HG02943 (cell line): ENCODE data around the gene ATAD3C.
"Not testable (repeated sequence)": the region's sequence is repeated elsewhere in the genome, so short reads cannot be mapped to it uniquely, and the experiment has no call there.

Experiments used
- ATAC-seq: cut with Tn5 transposase; IDR thresholded peaks from one replicate; pipeline ENCODE4 v1.9.1; 2021; ENCODE audit warnings: mild to moderate bottlenecking, low read depth, moderate library complexity; ENCODE audit not compliant: unreplicated experiment

The ATAD3C gene

DNA sequence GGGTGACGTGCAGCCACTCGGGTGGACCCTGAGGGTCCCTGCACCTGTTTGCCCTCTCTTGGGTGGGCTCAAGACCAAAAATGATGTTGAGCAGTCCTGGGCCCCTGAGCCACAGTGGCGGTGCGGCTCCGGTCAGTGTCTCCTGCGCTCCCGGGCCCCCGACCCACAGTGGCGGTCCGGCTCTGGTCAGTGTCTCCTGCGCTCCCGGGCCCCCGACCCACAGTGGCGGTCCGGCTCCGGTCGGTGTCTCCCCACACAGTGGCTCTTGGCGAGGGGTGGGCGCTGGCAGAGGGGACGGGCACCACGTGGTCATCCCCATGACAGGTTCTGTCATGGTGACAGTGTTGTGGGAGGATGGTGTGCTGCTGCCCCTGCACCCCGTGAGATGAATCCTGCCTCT is 44.8 kb downstream of the ATAD3C start:
- not testable (repeated sequence) for ATAC-seq

DNA sequence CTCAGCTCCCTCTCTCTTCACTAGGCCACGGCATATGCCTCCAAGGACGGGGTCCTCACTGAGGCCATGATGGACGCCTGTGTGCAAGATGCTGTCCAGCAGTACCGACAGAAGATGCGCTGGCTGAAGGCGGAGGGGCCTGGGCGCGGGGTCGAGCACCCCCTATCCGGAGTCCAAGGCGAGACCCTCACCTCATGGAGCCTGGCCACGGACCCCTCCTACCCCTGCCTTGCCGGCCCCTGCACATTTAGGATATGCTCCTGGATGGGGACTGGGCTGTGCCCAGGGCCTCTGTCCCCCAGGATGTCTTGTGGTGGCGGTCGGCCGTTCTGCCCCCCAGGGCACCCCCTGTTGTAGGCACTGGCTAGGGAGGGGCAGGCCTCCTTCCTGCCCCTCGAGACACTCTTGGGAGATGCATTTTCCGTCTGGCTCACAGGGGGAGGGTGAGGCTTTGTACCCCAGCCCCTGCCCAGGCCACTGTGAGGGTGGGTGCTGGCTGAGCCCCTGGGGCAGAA is 46.0 kb downstream of the ATAD3C start:
- ATAC-seq = not testable (repeated sequence)

- not testable (repeated sequence) for ATAC-seq
Observed at GRCh38 chr1:1504777-1505365, 55.4 kb downstream of the ATAD3C start.

DNA sequence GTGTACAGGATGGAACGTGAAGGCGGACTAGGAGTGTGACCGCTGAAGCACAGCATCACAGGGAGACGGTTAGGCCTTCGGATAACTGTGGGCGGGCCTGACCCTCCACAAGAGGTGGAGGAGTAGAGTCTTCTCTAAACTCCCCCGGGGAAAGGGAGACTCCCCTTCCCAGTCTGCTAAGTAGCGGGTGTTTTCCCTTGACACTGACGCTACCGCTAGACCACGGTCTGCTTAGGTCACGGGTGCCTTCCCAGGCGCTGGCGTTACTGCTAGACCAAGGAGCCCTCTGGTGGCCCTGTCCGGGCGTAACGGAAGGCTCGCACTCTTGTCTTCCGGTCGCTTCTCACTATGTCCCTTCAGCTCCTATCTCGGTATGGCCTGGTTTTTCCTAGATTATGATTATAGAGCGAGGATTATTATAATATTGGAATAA is 55.9 kb downstream of the ATAD3C start:
- not testable (repeated sequence) for ATAC-seq

GRCh38 chr1:1505801-1506200 is 56.3 kb downstream of the ATAD3C start:
- not testable (repeated sequence) for ATAC-seq

GRCh38 chr1:1507305-1507704 is 57.8 kb downstream of the ATAD3C start:
- ATAC-seq = no peak

- ATAC-seq = not testable (repeated sequence)
Observed at GRCh38 chr1:1508775-1509464, 59.4 kb downstream of the ATAD3C start.

DNA sequence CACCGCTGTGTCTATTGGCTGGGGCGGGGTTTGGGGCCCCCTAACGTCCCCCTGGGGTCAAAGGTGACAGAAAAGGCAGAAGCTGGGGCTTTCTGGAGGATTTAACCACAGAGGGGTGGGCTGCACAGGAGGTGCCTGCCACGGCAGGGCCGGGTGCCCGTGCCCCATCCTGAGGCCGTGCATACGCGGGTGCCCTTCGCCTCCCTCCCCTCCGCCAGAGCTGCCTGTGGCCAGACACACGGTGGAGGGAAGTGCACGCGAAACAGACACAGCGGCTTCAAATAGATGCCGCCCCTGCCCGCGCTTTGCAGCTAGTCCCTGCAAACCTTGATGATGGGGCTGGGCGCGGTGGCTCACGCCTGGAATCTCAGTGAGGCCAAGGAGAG is 60.0 kb downstream of the ATAD3C start:
- not testable (repeated sequence) for ATAC-seq

- ATAC-seq = no peak
Observed at GRCh38 chr1:1510912-1511532, 61.5 kb downstream of the ATAD3C start.

GRCh38 chr1:1511533-1512285 is 62.2 kb downstream of the ATAD3C start, which contains the start of gene ATAD3A:
Gene ATAD3A (plus strand): TSS chr1:1512162. CDS start chr1:1512269, 107 bp downstream.
- peak; percentile 87 for ATAC-seq

- ATAC-seq = not testable (repeated sequence)
Observed at GRCh38 chr1:1512425-1512824, 62.9 kb downstream of the ATAD3C start.

DNA sequence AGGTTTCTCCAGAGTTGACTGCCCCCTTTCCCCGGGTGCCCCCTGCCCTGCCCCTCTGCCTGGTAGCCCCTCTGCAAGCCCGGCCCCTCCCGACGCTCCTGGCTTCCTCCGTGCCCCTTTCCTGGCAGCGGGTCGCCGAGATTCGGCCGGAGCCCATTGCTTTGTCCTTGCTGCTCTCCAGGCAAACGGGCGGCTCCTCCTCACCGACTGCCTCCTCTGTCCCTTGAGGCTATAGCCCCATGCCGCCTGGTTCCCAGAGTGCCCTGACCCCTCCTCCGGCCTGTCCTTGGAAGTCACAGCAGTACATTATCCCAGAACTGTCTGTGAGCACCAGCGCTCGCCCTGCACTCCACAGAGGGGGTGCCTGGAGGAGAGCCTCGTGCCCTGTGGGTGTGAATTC is 64.2 kb downstream of the ATAD3C start:
- not testable (repeated sequence) for ATAC-seq

- not testable (repeated sequence) for ATAC-seq
Observed at GRCh38 chr1:1514376-1514775, 64.9 kb downstream of the ATAD3C start.

DNA sequence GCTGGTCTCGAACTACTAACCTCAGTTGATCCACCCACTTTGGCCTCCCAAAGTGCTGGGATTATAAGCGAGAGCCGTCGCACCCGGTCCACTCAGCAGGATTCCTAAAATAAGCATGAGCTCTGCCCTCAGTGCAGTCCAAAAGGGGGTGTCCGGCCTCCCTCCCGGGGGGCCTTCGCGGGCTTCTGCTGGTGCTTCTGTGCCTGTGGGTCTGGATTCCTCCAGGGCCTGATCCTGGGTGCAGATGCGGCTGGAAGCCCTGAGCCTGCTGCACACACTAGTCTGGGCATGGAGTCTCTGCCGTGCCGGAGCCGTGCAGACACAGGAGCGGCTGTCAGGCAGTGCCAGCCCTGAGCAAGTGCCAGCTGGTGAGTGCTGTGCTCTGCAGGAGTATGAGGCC is 67.4 kb downstream of the ATAD3C start:
- not testable (repeated sequence) for ATAC-seq

- ATAC-seq = no peak
Observed at GRCh38 chr1:1517973-1518620, 68.6 kb downstream of the ATAD3C start.

- not testable (repeated sequence) for ATAC-seq
Observed at GRCh38 chr1:1518621-1519007, 69.1 kb downstream of the ATAD3C start.
